Transverse colon (tissue), 4 donors: ENCODE measurements around the gene ZG16B.

Source experiments
- CTCF ChIP-seq, 5 experiments: fragments of 200-600 bp in 3 of 5; fragments of 450-650 bp in 2 of 5; sonication (generic) in 3 of 5; IDR thresholded peaks; 1 replicate in 2 of 5; 2 replicates in 3 of 5; pipeline ENCODE4 v1.5.1; 2016 to 2017; ENCODE audit warnings: antibody characterized with exemption in 5 of 5, inconsistent platforms in 3 of 5, mild to moderate bottlenecking in 2 of 5, moderate library complexity in 1 of 5
- POLR2AphosphoS5 ChIP-seq, 3 donors: sonication (generic); formaldehyde crosslinking; IDR thresholded peaks; one replicate each; pipeline ENCODE4 v1.6.1; 2016; ENCODE audit warnings: antibody characterized with exemption in 3 of 3

DNA sequence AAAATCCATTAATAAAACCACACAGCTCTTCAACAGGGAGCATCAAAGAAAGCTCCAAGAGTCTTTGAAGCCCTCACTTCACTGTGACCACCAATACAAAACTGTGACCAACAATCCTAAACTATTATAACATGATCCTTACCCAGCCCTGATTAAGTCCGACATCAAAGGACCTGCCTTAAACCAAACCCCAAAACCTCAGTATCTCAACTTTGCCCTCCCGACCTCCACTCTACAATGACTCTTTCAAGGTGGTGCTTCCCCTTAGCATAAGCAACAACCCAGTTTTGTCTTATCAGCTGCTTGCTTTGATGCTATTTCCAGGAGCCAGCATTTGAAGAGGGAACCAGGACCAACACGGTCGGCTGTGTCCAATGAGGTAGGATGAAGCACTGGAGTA is 36.3 kb downstream of the ZG16B start:
- no peak for TF ChIP-seq CTCF (IDR thresholded peaks at IDR 0.05)
- TF ChIP-seq POLR2AphosphoS5 (IDR thresholded peaks at IDR 0.05) = no peak
